Myocyte (in vitro differentiated cells): ENCODE data around the gene HAUS8. TPM values are rescaled to one million over a fixed set of nuclear protein-coding genes. Genes with fewer than 3 reads are reported as not detected.
"Not testable (repeated sequence)": the region's sequence is repeated elsewhere in the genome, so short reads cannot be mapped to it uniquely, and the experiment has no call there.

ENCODE experiments used
- DNase-seq: peaks from one replicate; pipeline ENCODE4 v3.0.0-alpha.2; 2012; ENCODE audit warnings: low read depth
- polyA plus RNA-seq: library from polyadenylated mRNA; unstranded; fragments of >200 nt; gene quantifications from one replicate; pipeline ENCODE4 v1.2.1, GENCODE V29; 2012; ENCODE audit warnings: missing spikeins
- total RNA-seq: library from RNA; depleted of rRNA; stranded (reverse); fragments of >200 nt; gene quantifications from 2 replicates; pipeline ENCODE4 v1.2.3, GENCODE V29; 2014

HAUS8 gene, protein sequence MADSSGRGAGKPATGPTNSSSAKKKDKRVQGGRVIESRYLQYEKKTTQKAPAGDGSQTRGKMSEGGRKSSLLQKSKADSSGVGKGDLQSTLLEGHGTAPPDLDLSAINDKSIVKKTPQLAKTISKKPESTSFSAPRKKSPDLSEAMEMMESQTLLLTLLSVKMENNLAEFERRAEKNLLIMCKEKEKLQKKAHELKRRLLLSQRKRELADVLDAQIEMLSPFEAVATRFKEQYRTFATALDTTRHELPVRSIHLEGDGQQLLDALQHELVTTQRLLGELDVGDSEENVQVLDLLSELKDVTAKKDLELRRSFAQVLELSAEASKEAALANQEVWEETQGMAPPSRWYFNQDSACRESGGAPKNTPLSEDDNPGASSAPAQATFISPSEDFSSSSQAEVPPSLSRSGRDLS
- total RNA-seq = 3.3 and 5.4 TPM in 2 replicates
- 5.0 TPM for polyA plus RNA-seq

DNA sequence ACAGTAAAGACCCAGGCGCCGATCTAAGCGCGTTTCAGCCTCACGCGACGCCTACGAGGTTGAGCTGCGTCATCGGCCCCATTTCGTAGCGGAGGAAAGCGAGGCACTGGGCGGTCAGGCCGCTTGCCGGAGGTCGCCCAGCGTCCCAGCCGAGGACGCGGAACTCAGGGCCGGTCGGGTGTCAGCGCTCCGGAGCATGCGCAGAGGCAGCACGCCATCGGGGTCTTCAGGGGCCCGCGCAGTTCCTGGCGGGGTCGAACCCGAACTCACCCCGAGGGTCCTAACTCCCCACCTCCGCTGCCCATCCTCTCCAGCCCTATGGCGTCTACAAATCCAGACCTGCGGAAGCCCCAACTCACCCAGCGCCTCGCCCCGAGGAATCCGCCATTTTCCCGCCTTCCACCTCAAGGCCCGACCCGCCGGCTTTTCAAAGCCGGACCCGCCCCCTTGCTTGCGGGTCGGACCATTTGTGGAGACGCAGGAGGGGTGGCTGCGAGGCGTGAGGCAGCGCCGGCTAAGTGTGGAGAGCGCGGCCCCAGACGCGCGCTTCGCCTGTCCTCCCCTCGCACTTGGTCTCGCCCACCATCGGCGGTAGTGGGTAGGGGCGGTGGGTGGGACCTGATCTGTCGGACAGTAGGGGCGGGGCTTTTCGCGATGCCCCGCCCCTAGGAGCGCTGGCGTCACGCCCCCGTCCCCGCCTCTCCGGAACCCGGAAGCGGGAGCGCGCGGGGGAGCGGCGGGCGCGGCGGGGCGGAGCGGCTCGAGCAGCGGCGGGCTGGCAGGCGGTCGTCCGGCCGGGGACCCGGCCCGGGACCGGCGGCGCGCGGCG lies at the start of gene HAUS8, which contains the start of gene MYO9B:
Gene HAUS8 (minus strand): TSS at position 418 of the 829 bp plus-strand sequence. CDS start 30 bp downstream, at position 388.
Gene MYO9B (plus strand): TSS at position 743 of the 829 bp plus-strand sequence. CDS start 25,941 bp downstream, outside the sequence.
- DNase-seq = peak; percentile 99

DNA sequence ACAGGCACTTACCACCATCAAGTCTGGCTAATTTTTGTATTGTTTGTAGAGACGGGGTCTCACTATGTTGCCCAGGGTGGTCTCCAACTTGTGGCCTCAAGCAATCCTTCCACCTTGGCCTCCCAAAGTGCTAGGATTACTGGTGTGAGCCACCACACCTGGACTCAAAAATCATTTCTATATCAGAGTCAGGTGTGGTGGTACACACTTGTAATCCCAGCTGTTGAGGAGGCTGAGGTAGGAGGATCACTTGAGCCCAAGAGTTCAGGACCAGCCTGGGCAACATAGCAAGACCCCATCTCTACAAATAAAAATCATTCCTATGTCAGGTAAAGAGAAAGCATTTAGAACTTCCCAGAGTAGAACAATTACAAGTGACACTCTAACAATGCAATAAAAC lies 48.8 kb upstream of the HAUS8 start:
- DNase-seq = no peak

DNA sequence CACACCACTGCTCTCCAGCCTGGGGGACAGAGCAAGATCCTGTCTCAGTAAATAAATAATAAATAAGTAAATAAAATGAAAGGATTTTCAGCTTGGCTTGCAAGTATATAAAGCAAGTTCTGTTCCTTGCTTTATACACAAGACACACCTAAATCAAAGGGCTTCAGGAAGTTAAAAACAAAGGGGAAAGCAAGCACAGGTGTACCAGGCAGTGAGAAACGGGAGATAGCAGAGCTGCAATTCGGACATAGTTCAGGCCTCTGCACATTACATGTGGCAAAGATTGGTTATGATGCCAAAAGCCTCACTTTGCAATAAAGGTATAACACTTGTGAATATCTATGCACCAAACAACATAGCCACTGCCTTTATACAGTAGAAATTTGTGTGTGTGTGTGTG lies 47.8 kb upstream of the HAUS8 start:
- DNase-seq = no peak

DNA sequence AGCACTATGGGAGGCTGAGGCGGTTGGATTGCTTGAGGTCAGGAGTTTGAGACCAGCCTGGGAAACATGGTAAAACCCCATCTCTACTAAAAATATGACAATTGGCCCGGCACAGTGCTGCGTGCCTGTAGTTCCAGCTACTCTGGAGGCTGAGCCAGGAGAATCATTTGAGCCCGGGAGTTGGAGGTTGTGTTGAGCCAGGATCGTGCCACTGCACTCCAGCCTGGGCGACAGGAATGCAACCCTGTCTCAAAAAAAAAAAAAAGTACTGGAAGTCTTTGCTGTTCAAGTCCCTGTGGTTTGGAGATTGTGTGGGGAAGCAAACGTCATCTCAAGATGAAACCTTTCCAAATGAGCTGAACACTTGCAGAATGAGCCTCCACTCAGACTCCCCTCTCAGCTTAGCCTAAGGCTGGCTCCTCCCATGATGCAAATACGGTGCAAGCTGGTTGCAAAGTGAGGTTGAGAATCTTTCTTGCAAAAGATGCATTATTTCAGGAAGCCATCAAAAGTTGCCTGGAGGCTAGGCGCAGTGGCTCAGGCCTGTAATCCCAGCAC lies 46.6 kb upstream of the HAUS8 start:
- no peak for DNase-seq

DNA sequence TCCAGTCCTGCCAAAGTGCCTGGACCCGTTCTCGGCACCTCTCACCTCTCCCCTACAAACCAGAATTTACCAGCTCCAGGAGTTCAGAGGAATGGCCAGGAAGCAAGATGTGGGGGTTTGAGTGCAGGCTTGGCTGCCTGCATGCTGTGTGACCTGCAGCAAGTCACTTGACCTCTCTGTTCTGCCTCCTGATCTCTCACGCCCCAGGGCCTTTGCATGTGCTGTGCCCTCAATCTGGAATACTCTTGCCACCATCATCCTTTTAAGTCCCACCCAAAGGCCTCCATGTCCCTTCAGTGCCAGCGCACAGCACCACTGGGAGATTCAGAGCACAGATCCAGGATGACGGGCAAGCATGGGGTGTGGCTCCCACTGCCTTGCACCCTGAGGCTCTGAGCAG lies 43.7 kb upstream of the HAUS8 start:
- no peak for DNase-seq

DNA sequence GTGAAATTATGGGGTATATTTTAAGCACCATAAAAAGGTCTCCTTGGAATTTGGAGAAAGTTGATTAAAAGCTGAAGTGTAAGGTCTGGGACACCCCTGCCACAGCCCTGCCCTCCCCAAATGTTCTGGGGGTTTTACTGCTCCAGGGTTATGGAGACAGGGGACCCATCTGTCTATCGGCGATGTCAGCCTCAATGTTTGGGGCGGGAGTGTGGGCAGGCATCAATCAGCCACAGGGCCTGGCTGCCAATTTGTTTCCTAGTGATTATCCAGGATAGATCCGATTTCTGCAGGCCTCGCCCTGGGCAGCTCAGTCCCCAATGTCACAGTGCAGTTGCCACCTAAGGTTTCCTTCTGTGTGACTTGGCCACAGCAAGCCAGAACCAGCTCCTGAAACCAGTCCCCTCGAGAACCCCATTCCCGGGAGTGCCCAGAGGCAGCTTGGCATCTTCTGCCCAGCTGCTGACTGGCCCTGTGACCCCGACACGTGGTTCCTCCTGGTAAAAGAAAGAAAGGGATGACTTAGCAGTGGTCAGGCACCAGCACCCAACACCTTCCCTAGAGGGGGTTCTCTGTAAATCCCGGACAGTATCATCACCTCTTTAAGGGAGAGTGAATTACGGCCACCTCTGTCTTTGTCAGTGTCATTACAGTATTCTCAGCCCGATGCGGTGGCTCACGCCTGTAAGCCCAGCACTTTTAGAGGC lies 41.9 kb upstream of the HAUS8 start:
- DNase-seq = peak; percentile 77

DNA sequence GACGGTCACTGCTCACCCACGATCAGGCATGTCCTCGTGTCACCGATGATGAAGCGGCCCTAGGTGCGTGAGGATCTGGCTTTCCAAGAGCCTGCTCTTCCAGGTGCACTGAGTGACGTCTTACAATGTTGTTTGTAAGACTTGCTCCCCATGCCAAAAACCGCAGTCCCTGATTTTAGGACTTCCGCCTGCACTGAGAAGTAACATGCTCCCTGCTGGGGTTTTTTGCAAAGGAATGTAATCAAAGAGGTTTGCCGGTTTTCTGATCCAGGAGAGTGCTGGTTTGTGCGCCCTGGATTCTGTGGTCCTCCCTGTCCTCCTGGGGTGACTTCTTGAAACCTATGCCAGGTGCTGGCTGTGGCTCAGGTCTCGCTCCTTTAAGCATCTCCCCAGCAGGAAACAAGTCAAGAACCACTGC lies 39.2 kb upstream of the HAUS8 start:
- DNase-seq = no peak

DNA sequence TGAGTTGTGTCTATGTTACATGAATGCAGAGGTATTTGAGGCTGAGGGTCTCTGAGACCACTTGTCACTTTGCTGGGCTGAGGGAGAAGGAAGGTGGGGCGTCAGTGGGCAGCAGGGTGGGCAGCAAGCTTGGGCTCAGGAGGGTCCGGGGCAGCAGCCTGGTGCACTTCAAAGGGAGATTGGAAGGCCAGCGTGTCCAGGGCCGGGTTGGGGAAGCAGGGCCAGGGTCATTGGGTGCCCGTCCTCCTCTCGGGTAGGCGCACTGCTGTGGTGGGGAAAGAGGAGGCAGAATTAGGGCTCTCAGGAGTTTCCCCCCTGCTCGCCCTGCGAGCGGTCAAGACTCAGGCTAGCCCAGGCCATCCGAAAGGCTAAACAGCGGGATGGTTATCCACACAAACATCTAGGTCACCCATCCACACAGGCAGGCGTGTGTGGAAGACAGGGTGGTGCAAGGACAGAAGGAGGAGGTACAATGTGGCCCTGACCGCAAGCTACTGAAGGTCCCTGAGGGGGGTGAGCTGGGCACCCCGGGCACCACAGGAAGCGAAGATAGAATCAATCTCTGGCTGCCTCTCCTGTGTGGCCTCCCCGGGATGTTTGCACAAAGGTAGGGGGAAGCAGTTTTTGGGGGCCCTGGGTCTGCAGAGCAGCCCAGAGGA lies 38.0 kb upstream of the HAUS8 start:
- no peak for DNase-seq

DNA sequence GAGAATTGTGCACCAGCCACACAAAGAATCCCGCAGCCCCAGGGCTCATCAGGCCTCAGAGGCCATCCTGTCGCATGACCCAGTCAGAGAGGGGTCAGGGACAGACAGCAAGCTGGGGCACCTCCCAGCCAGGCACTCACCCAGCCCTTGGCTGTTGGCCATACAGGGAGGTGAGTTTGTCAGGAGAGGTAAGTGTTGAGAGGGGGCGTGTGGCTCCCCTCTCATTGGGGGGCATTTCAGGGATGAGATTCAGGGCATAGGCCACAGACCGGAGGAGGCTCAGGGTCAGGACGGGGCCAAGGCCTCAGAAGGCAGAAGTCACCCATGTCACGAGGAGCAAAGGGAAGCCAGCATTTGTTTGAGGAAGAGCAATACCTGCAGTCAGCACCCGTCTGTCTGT lies 37.4 kb upstream of the HAUS8 start:
- no peak for DNase-seq

DNA sequence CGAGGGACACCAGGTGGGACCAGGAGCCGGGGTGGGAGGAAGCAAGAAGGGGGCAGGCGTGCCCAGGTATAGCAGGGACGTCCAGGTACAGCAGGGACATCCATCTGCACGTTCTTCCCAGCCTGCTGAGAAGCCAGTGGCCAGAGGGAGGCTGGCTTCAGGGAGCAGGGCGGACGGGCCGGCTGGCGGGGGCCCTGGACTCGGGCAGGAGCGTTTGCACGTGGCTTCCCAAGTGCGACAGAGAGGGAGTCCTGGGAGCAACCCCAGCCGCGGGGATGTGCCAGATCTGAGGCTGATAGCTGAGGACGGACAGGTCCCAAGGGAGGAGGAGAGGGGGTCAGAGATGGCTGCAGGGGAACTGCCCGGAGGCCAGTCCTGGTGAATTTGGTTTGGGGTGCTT lies 37.0 kb upstream of the HAUS8 start:
- DNase-seq = no peak

DNA sequence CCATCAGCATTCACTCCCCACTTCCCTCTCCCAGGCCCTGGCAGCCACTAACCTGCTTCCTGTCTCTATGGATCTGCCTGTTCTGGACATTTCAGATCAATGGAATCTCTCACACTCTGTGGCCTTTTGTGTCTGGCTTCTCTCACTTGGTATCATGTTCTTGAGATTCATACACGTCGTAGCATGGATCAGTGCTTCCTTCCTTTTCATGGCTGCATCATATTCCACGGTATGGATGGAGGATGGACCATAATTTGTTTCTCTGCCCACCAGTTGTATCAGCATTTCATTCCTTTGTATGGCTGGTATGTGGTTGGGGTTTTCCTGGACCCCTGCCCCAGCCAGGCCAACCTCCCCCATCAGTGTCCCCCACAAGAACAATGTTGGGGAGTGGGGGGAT lies 36.5 kb upstream of the HAUS8 start:
- DNase-seq = no peak

DNA sequence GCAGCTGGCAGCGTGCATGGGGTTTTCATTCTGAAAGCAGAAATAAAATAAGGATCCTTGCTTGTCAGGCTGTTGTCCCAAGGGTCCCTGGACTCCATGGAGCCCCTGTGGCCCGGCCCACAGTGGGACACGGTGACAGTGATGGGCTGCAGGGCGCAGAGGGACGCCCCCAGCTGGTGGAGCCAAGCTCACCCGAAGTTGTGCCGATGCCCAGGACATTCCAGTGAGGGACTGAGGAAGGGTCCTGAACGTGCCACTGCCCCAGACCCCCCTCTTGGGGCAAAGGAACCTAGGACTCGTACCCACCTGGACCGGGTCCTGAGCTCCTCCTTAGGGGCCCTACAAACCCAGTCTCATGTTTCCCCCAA lies 35.3 kb upstream of the HAUS8 start:
- DNase-seq = no peak

DNA sequence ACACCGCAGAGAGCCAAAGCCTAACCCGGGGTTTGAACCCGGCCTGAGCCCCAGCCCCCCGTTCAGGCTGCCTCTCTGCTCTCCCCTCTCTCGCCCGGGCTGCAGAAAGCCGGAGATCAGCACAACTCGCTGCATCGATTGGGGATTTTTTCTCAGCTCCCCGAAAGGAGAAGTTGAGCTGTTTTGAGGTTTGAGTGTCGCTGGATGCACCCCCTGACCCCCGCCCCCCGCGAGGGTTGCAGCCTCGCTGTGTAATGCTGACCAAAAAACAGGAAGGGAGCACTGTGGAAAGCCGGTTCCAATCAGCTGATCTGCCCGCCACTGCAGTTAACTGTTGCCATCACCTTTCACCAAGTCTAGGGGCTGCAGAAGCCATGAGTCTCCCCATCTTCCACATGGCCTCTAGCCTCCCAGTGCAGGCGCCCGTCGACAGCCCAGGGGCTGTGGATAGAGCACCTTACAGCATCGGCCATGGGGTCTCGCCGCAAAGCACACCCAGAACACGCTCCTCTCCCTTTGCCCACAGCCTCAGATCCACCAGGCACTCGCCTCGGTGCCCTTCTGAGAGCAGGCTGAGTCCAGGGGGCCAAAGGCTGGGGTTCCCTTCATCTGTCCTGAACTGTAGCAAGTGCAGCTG lies 34.8 kb upstream of the HAUS8 start:
- no peak for DNase-seq

DNA sequence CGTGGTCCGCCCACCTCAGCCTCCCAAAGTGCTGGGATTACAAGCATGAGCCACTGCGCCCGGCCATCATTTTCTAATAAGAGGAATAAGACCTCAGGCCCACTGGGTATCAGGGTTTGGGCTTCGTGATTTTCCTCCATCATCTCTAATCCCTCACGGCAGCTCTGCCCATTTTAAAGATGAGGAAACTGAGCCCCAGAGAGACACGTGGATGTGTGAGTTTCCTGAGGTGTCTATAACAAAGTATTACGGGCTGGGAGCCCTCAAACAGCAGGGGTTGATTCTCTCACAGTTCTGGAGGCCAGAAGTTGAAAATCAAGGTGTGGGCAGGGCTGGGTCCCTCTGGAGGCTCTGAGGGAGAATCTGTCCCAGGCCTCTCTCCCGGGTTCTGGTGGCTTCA lies 34.0 kb upstream of the HAUS8 start:
- no peak for DNase-seq

DNA sequence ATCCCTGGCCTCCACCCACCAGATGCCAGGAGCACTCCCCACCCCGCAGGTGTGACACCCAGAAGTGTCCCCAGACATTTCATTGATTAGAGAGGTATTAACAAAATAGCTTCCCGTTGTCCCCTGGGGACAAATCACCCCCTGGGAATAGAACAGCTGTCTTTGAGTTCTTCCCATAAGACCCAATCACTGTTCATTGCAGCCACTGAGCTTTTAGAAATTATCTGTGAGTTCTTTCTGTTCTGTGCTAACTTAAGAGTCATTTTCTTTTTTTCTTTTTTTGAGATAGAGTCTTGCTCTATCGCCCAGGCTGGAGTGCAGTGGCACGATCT lies 33.2 kb upstream of the HAUS8 start:
- no peak for DNase-seq

DNA sequence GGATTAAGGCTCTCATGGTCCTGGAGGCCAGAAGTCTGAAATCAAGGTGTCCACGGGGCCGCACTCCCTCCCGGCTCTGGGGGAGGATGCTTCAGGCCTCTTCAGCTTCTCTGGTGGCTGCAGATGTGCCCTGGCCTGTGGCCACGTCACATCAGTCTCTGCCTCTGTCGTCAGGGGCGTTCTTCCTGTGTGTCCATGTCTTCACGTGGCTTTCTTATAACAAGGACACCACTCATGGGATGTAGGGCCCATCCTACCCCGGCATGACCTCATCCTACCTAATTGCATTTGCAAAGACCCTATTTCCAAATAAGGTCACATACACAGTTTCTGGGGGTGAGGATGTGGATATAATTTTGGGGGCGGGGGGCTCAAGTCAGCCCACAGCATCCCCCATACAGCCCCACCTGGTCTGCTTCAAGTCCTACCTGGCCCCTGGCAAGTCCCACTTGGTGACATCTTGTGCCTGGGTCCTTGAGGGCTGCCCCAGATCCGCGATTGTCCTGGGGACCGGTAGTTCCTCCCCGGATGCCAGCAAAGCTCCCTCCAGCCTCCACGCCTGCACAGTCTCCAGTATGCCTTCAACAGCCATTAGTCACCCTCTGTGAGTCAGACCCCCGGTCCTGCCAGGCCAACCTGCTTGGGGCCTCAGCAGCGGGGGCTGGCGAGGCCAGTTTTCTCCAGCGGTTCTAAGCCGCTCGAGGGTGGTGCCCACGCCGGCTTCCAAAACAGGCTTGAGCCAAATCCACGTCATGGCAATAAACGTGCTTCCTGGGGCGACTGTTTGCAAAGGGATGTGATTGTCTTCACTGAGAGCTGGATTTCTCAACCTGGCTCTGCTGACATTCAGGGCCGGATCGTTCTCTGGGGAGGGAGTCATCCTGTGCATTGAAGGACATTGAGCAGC lies 32.5 kb upstream of the HAUS8 start:
- peak; percentile 91 for DNase-seq

DNA sequence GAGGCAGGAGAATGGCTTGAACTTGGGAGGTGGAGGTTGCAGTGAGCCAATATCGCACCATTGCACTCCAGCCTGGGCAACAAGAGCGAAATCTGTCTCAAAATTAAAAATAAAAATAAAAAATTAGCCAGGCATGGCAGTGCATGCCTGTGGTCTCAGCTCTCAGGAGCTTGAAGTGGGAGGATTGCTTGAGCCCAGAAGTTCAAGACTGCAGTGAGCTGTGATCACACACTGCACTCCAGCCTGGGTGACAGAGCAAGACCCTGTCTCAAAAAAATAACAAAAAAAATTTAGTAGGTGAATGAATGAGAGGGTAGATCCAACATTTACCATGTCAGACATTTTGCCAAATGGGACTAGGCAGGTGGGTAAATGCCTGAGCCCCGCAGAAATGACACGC lies 31.7 kb upstream of the HAUS8 start:
- not testable (repeated sequence) for DNase-seq

DNA sequence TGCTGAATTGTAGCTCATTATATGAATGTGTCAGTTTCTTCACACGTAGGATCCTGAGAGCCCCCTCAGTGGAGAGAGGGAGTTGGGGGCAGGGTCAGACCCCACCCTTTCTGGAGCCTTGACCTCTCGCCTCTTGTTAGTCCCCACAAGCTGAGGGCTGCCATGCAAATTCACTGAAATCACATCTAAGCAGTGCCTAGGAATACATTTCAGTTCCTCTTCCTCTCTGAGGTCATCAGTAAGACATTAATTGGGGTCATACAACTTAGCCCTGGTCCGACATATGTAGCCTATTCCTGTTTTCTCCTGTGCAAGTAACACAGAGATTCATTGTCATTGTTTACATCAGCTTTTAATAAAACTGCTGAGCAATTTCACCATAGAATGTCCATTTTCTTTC lies 30.3 kb upstream of the HAUS8 start:
- no peak for DNase-seq

DNA sequence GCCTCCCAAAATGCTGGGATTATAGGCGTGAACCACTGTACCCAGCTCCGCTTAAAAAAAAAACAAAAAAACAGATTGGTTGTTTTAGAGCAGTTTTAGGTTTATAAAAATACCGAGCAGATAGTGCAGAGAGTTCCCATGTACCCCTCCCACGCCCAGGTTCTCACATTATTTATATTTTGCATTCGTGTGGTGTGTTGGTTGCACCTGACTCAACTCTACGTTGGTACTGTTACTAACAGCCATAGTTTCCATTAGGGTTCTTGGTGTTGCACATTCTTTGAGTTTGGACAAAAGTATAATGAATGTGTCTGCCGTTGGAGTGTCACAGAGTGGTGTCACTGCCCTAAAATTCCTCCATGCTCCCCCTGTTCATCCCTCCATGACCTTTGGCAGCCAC lies 29.4 kb upstream of the HAUS8 start:
- DNase-seq = no peak
